Glomerular endothelial cell (primary cell): ENCODE results near the gene WNT7B. TPM values are rescaled to one million over a fixed set of nuclear protein-coding genes. Genes with fewer than 3 reads are reported as not detected.

Experiments
- DNase-seq: peaks from one replicate; pipeline ENCODE4 v3.0.0-alpha.2; 2011; ENCODE audit warnings: low read depth, low spot score; ENCODE audit errors: extremely low read depth
- total RNA-seq: library from RNA; depleted of rRNA; stranded (reverse); fragments of >200 nt; gene quantifications from 2 replicates; pipeline ENCODE4 v1.2.3, GENCODE V29; 2015

WNT7B gene
- total RNA-seq, 1 donor from 2014 or later: 1.5 TPM

DNA sequence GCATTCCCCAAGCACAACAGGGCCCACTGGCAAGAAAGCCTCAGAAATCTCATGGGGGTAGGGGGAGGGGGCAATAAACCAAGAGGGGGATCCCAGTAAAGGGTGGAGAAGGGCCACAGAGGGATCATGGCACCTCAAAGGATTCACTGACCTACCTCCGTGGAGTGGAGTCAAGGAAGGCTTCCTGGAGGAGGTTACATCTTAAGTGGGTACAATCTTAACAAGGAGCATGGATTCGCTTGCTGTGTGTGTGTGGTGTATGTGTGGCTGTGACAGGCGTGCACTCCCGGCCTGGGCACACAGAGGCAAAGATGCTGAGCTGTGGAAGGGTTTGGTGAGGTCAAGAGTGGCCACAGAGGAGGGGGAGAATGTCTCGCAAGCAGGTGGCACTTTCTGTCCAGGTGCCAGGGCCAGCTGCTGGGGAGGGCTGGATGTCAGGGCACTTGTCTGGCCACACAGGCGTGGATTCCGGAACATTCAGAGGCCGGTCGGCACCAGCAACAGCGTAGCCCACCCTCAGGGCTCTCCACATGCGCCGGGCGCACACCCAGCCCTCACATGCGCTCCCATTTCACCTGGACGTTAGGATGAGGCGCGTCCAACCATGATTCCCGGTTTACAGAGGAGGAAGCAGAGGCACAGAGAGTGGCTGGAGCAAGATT, 43.3 kb downstream of the WNT7B start:
- DNase-seq: no peak

DNA sequence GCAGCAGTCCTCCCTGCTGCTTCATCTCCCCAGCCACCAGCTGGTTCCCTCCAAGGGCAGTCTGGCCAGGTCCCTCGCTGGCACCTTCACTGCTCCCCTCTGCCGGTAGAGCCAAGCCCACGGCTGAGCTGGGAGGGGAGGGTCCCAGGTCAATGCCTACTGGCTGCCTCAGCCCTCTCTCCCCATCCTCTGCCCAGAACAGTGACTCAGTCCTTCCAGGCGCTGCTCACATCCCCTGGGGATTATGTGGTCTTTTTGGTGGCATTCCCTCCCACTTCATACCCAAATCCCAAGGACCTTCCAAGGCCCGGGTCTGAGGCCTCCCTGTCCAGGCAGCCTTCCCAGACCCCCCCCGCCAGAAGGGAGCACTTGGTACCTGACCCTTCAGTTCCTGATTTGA, 44.9 kb downstream of the WNT7B start:
- DNase-seq: no peak

DNA sequence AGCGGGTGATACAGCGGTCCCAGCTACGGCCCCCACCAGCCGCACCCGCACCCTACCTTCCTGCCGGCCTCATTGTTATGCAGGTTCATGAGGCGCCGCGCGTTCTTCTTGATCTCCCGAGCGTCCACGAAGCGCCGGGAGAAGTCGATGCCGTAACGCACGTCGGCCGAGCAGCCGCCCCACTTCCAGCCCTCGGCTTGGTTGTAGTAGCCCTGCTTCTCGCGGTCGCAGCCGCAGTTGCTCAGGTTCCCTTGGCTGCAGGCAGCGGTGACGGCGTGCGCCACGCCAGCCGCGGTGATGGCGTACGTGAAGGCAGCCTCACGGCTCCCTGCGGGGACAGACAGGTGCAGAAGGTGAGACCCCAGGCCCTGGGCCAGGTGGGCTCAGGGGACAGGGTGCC, 45.9 kb downstream of the WNT7B start:
- DNase-seq: no peak

- DNase-seq: no peak
Measured at GRCh38 chr22:45930324-45930723, 46.6 kb downstream of the WNT7B start.

- no peak for DNase-seq
Measured at GRCh38 chr22:45929649-45930048, 47.3 kb downstream of the WNT7B start.

GRCh38 chr22:45928726-45929368, 48.1 kb downstream of the WNT7B start:
- DNase-seq: no peak

DNA sequence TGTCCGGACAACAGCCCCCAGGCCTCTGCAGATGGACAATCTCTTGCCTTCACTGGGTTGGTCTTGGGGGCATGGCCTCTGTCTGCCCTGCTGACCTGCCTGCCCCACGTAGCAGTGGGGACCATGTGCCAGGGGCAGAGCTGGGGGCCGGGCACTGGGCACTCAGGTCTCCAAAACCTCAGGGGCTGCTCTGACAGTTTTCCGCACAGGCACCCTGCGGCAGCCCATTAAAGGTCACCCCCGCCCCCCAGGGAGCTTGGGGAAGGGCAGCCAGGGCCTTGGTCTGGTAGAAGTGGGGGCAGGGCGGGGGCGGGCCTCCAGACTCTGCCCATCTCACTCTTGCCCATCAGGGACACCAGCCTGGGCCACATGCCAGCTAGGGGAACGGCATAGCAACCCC, 49.9 kb downstream of the WNT7B start:
- DNase-seq: no peak

GRCh38 chr22:45926433-45926832, 50.5 kb downstream of the WNT7B start:
- DNase-seq: no peak

DNA sequence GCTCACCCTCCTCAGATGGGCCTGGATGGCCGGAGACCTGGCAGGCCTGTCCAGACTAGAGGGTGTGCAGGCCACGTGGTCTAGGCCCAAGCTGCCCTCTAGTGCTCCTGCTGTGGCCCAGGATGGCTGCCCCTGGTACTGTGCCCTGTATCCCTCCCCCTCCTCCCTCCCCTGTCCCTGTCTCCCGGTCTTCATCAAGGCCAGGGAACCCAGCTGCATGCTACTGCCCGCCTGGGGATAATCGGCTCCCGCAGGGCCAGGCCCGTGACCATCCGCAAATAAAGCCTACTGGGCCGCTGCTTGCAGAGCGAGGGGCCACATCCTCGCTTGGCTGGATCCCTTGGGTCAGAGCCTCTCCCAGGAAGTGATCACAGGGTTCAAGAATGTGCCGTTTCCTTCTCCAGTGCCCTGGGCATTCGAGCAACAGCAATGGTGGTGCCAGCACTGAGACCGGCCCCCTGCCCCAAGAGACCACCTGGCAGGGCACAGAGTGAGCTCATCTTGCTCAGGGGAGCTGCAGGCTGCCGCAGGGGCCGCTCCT, 51.1 kb downstream of the WNT7B start:
- DNase-seq: no peak

- DNase-seq: no peak
Measured at GRCh38 chr22:45923835-45924234, 53.1 kb downstream of the WNT7B start.

GRCh38 chr22:45923212-45923611, 53.8 kb downstream of the WNT7B start:
- no peak for DNase-seq

- no peak for DNase-seq
Measured at GRCh38 chr22:45922661-45923060, 54.3 kb downstream of the WNT7B start.

- DNase-seq: no peak
Measured at GRCh38 chr22:45922256-45922655, 54.7 kb downstream of the WNT7B start.

GRCh38 chr22:45919504-45920286, 57.3 kb downstream of the WNT7B start:
- DNase-seq: no peak

DNA sequence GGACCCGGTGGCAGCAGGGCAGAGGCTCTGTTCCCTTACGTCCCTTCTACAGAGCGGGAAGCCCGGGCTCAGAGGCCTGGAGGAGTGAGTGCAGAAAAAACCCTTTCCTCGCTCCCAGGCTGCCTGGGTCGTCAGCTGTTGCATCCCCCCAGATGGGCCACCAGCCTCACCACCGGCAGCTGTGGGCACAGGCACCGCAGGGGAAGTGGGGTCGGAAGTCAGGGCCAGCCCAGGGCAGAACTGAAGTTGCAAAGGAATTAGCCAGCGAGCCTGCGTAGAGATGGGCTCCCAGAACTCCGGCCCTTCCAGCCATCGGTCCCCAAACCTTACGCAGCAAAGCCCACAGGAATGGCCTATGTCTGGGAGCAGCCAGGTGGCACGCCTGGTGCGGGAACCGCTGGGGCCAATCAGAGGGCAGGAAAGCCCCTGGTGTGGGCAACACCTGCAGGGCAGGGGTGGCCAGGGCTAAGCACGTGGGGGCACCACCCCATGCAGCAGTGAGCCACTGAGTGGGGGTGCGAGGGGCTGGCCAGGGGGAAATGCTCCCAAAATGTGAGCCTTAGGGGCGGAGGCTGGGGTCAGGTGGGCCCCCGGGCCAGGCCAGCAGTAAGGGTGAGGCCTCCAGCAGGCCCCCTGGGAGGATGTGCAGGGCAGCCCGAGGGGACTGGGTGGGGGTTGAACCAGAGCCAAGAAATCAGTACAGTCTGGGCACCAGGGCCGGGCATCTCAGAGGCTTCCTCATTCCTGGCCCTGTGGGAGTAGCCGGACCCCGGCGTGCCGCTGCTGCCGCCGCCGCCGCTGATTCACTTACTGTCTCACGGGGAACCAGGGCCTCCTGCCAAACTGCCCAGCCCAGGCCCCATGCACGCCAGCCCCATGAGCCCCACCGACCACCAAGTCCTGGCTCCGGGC, 58.2 kb downstream of the WNT7B start:
- no peak for DNase-seq

- DNase-seq: no peak
Measured at GRCh38 chr22:45917700-45918458, 59.1 kb downstream of the WNT7B start.

- no peak for DNase-seq
Measured at GRCh38 chr22:45917146-45917545, 59.8 kb downstream of the WNT7B start.

- DNase-seq: no peak
Measured at GRCh38 chr22:45916515-45916914, 60.4 kb downstream of the WNT7B start.

DNA sequence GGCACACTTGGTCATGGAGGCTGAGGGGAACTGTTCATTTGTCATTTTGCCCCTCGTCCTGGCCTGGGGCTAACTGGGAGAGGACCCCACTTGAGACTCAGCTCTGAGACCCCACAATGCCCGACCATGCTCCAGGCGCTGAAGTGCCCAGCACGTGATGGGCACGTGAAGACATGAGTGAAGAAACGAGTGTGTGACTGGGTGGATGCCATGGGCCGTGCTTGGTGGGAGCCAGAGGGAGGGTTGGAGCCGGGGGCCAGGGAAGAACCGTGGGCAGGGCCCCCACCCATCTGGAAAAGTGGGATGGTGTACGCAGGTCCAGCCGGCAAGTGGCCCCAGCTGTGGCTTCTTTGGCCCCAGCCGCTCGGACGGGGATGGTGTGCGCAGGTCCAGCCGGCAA, 61.1 kb downstream of the WNT7B start:
- DNase-seq: no peak

GRCh38 chr22:45915151-45915550, 61.8 kb downstream of the WNT7B start:
- no peak for DNase-seq
